Kidney (tissue), 14 donors: Measurements from ENCODE around the gene LYRM7. TPM values are rescaled to one million over a fixed set of nuclear protein-coding genes. Genes with fewer than 3 reads are reported as not detected.

ENCODE experiments used
- DNase-seq, 5 donors: peaks; one replicate each; pipeline ENCODE4 v3.0.0-alpha.2; 2013 to 2020
- FAIRE-seq: peaks from 2 replicates; lab custom pipeline; 2012; peaks lifted over from hg19 to GRCh38; lab: Jason Lieb, UNC
- H3K27ac ChIP-seq, 2 donors: one replicate each; pipeline ENCODE4 v1.7.0; 2013; ENCODE audit warnings: low read depth in 2 of 2, low read length in 2 of 2, inconsistent platforms in 1 of 2
- H3K27me3 ChIP-seq: one replicate; pipeline ENCODE4 v1.7.1; 2013; ENCODE audit warnings: low read length, inconsistent platforms; ENCODE audit not compliant: control insufficient read depth, insufficient read depth
- H3K36me3 ChIP-seq, 3 donors: one replicate each; pipeline versions ENCODE4 v1.7.0 to v1.7.1; 2013; ENCODE audit warnings: low read length in 3 of 3, control low read depth in 1 of 3, inconsistent platforms in 1 of 3; ENCODE audit not compliant: insufficient read depth in 3 of 3, control insufficient read depth in 2 of 3
- H3K4me1 ChIP-seq, 3 donors: one replicate each; pipeline versions ENCODE4 v1.7.0 to v1.7.1; 2013; ENCODE audit warnings: low read length in 3 of 3, inconsistent platforms in 1 of 3, low read depth in 1 of 3; ENCODE audit not compliant: control insufficient read depth in 2 of 3, insufficient read depth in 2 of 3
- H3K4me3 ChIP-seq, 3 donors: one replicate each; pipeline versions ENCODE4 v1.7.0 to v1.8.1; 2013; ENCODE audit warnings: low read length in 3 of 3, control low read depth in 1 of 3, inconsistent platforms in 1 of 3
- H3K9ac ChIP-seq, 3 donors: one replicate each; pipeline versions ENCODE4 v1.7.0 to v1.7.1; 2013; ENCODE audit warnings: low read length in 3 of 3, control low read depth in 1 of 3, inconsistent platforms in 1 of 3
- H3K9me3 ChIP-seq, 3 donors: one replicate each; pipeline versions ENCODE4 v1.7.0 to v1.7.1; 2013; ENCODE audit warnings: low read length in 3 of 3, control low read depth in 1 of 3, inconsistent platforms in 1 of 3; ENCODE audit not compliant: control insufficient read depth in 2 of 3, insufficient read depth in 1 of 3
- CTCF ChIP-seq: IDR thresholded peaks from 3 replicates; pipeline ENCODE4 v1.5.1; 2012; ENCODE audit warnings: mild to moderate bottlenecking, moderate library complexity, borderline replicate concordance; ENCODE audit not compliant: insufficient read depth; ENCODE audit errors: extremely low read depth
- intact Hi-C: fragments of 100-400 bp; cut with DNase I; formaldehyde crosslinking; loops from one replicate; pipeline ENCODE4 v1.11.1; 2022
- polyA plus RNA-seq: library from polyadenylated mRNA; stranded (reverse); fragments of 350-450 nt; fragmentation: Illumina TruSeq; extraction: RNeasy Lipid Tissue Mini Kit (QIAGEN cat#74804); gene quantifications from one replicate; pipeline ENCODE4 v1.2.3, GENCODE V29; 2014; ENCODE audit warnings: low read depth, low replicate concordance; ENCODE audit not compliant: insufficient read depth
- total RNA-seq: library from RNA; stranded (reverse); fragmentation: NEBNext Ultra II Directional; extraction: Animal tissue kit (Norgen Biotek cat#: 25700); gene quantifications from one replicate; pipeline ENCODE4 v1.2.1, GENCODE V29; 2021
- donor health status: control.
- donor health status: control.
- donor health status: control.
- donor health status: control.
- donor health status: control.
- donor health status: DM: yes; HTN: yes; CAD: no.
- donor health status: Normal renal cell carcinoma (clear cell type).

The LYRM7 gene
- total and polyA plus RNA-seq, 2 donors from 2014 or later, result 5.4 to 7.2 TPM

GRCh38 chr5:131209506-131210150, 38.9 kb downstream of the LYRM7 start:
- peak in 4 of 5 donors; percentile 33 to 63 (median 46) for DNase-seq
- H3K9me3 ChIP-seq, result no peaks in the 10 kb centered on the region

DNA sequence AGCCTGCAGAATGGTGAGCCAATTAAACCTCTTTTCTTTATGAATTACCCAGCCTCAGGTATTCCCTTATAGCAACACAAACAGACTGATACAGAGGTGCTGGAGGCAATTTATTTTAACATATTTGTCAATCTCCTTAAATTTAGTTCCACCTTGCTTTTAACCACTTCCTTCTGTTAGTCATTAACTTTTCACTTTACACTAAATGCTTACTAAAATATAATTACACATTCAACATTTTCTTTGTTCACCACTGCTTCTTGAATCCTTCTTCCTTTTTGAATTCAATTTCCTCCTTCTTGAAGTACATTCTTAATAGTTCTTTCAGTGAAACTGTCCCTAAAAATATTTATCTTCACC, 39.4 kb downstream of the LYRM7 start:
- no peak overlapping the region for H3K27ac ChIP-seq
- no peaks in the 10 kb centered on the region for H3K36me3 ChIP-seq
- no peaks in the 10 kb centered on the region for H3K27me3 ChIP-seq
- no peak for TF ChIP-seq CTCF
- DNase-seq (no peak), FAIRE-seq (no peak)
- no peaks in the 10 kb centered on the region for H3K4me1 ChIP-seq
- no peak overlapping the region for H3K9ac ChIP-seq
- intact Hi-C loops, result no loop called here
- H3K9me3 ChIP-seq, result no peaks in the 10 kb centered on the region
- no peak overlapping the region for H3K4me3 ChIP-seq

More at GRCh38 chr5:131209506-131210150, 38.9 kb downstream of the LYRM7 start:
- Histone ChIP-seq H3K4me3 (no peak overlapping the region), H3K4me1 (no peaks in the 10 kb centered on the region), H3K27me3 (no peaks in the 10 kb centered on the region), H3K27ac (no peak overlapping the region), H3K9ac (no peak overlapping the region), H3K36me3 (no peaks in the 10 kb centered on the region)
- FAIRE-seq, result no peak
- no peak for TF ChIP-seq CTCF
- intact Hi-C loops, result no loop called here

DNA sequence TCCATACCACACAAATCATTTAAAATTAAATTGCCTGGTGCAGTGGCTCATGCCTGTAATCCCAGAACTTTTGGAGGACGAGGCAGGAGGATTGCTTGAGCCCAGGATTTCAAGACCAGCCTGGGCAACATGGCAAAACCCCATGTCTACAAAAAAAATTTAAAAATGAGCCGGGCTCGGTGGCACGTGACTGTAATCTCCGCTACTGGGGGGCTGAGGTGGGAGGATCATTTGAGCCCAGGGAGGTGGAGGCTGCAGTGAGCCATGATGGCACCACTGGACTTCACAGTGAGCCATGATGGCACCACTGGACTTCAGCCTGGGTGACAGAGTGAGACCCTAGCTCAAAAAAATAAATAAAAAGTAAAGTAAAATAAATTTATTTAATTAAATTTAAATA, 40.9 kb downstream of the LYRM7 start:
- FAIRE-seq (no peak), DNase-seq (no peak)
- H3K27ac ChIP-seq, result no peak overlapping the region
- intact Hi-C loops, result no loop called here
- TF ChIP-seq CTCF, result no peak
- no peak overlapping the region for H3K4me3 ChIP-seq
- no peaks in the 10 kb centered on the region for H3K27me3 ChIP-seq
- no peak overlapping the region for H3K9ac ChIP-seq
- H3K36me3 ChIP-seq, result no peaks in the 10 kb centered on the region
- H3K4me1 ChIP-seq, result no peaks in the 10 kb centered on the region
- H3K9me3 ChIP-seq, result no peaks in the 10 kb centered on the region

DNA sequence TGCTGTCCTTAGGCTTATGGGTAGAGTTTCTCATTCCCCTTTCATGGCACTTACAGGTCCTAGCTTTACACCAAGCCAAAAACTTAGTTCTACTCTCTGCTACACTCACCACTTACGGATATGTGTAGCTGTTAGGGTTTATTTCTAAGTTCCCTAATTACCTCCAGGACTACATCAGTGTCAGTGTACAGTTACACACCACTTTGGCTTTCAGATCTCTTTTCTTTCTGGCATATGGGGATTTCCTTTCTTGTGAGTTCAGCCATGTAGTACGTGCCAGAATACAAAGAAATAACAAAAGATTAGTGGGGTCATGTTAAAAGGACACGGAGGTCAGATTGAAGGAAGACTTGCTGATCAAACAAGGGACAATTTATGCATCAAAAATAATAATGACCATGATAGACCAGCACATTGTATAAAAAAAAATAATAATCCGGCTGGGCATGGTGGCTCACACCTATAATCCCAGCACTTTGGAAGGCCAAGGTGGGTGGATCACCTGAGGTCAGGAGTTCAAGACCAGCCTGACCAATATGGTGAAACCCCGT, 41.8 kb downstream of the LYRM7 start:
- intact Hi-C loops, result no loop called here
- no peak for DNase-seq
- no peak for TF ChIP-seq CTCF

More for the DNA sequence above, 41.8 kb downstream of the LYRM7 start:
- no peaks in the 10 kb centered on the region for H3K36me3 ChIP-seq
- H3K27ac ChIP-seq, result no peak overlapping the region
- no peaks in the 10 kb centered on the region for H3K4me1 ChIP-seq
- no peaks in the 10 kb centered on the region for H3K27me3 ChIP-seq
- no peak overlapping the region for H3K4me3 ChIP-seq
- no peaks in the 10 kb centered on the region for H3K9me3 ChIP-seq
- no peak overlapping the region for H3K9ac ChIP-seq
- no peak for FAIRE-seq
